K562 (cell line): ENCODE data around the gene IRF9. TPM values are rescaled to one million over a fixed set of nuclear protein-coding genes. Genes with fewer than 3 reads are reported as not detected.
A peak's percentile ranks its signal among the peaks of the same experiment; 100 is the strongest.

Experiments
- ATF1 ChIP-seq, 2 experiments: fragments of 450-650 bp in 1 of 2; IDR thresholded peaks; 2 replicates each; pipeline ENCODE4 v1.6.1; 2016; ENCODE audit warnings: missing compliant biosample characterization in 1 of 2, missing genetic modification characterization in 1 of 2
- CREM ChIP-seq: IDR thresholded peaks from 2 replicates; pipeline ENCODE4 v1.6.1; 2014; ENCODE audit warnings: antibody characterized with exemption, low read depth
- CUX1 ChIP-seq: fragments of 200-800 bp; sonication (Bioruptor generic); IDR thresholded peaks from 2 replicates; pipeline ENCODE4 v1.6.1; 2016; ENCODE audit warnings: missing genetic modification characterization, missing compliant biosample characterization
- EGR1 ChIP-seq: fragments of 450-650 bp; conservative IDR thresholded peaks from 2 replicates; pipeline ENCODE4 v1.6.1; 2017; ENCODE audit warnings: mild to moderate bottlenecking
- HNRNPL ChIP-seq: fragments of 200-400 bp; formaldehyde crosslinking; IDR thresholded peaks from 2 replicates; pipeline ENCODE4 v1.6.1; 2017; ENCODE audit warnings: low read depth, mild to moderate bottlenecking, low read length
- KDM4B ChIP-seq, 2 experiments: fragments of 450-650 bp in 1 of 2; sonication (generic) in 1 of 2; IDR thresholded peaks; 2 replicates each; pipeline ENCODE4 v1.6.1; 2016 to 2017; ENCODE audit warnings: borderline replicate concordance in 2 of 2, antibody characterized with exemption in 1 of 2, low read depth in 1 of 2, mild to moderate bottlenecking in 1 of 2
- KLF10 ChIP-seq: fragments of 250-450 bp; sonication (Bioruptor Pico); IDR thresholded peaks from 2 replicates; pipeline ENCODE4 v1.6.1; 2021; ENCODE audit warnings: matching md5 sums
- MAZ ChIP-seq, 2 experiments: fragments of 450-650 bp in 1 of 2; sonication (generic) in 1 of 2; formaldehyde crosslinking; IDR thresholded peaks in 1 of 2; conservative IDR thresholded peaks in 1 of 2; 2 replicates each; pipeline versions ENCODE4 v1.4.0 to v1.5.0; 2020; ENCODE audit warnings: mild to moderate bottlenecking in 1 of 2, missing genetic modification reagents in 1 of 2
- NELFE ChIP-seq: IDR thresholded peaks from 2 replicates; pipeline ENCODE4 v1.6.1; 2011; ENCODE audit warnings: mild to moderate bottlenecking; ENCODE audit not compliant: insufficient read depth, insufficient read length
- SMARCE1 ChIP-seq: fragments of 450-650 bp; IDR thresholded peaks from 2 replicates; pipeline ENCODE4 v1.7.1; 2016; ENCODE audit warnings: mild to moderate bottlenecking
- TBP ChIP-seq: optimal IDR thresholded peaks from 2 replicates; pipeline ENCODE3; 2011; ENCODE audit warnings: low read depth, low read length, improper control_type of control experiment
- THAP12 ChIP-seq: fragments of 250-450 bp; sonication (Bioruptor Pico); IDR thresholded peaks from 2 replicates; pipeline ENCODE4 v1.9.0; 2021; ENCODE audit warnings: mild to moderate bottlenecking, inconsistent platforms
- TOE1 ChIP-seq, 2 experiments: fragments of 450-650 bp in 1 of 2; sonication (generic) in 1 of 2; formaldehyde crosslinking in 1 of 2; IDR thresholded peaks; 2 replicates each; pipeline versions ENCODE4 v1.7.1 to v1.8.0; 2016 to 2022; ENCODE audit warnings: borderline replicate concordance in 2 of 2, mild to moderate bottlenecking in 2 of 2, antibody characterized with exemption in 1 of 2, inconsistent platforms in 1 of 2, low read depth in 1 of 2, missing genetic modification reagents in 1 of 2, moderate library complexity in 1 of 2
- ZNF197 ChIP-seq: fragments of 200-800 bp; sonication (Bioruptor generic); IDR thresholded peaks from 2 replicates; pipeline ENCODE4 v1.6.1; 2016; ENCODE audit warnings: low read depth, missing genetic modification characterization, missing compliant biosample characterization
- ZNF347 ChIP-seq: fragments of 450-650 bp; formaldehyde crosslinking; IDR thresholded peaks from 2 replicates; pipeline ENCODE4 v1.4.0; 2020; ENCODE audit warnings: low read depth, mild to moderate bottlenecking, moderate library complexity
- ZNF668 ChIP-seq: fragments of 250-450 bp; sonication (Bioruptor Pico); IDR thresholded peaks from 2 replicates; pipeline ENCODE4 v1.8.0; 2022; ENCODE audit warnings: mild to moderate bottlenecking, inconsistent platforms
- polyA plus RNA-seq, 8 experiments: library from polyadenylated mRNA; depleted of rRNA in 4 of 8; stranded (reverse) in 5 of 8; unstranded in 3 of 8; fragments of >200 nt; fragmentation: Nextera tagmentation in 2 of 8; fragmentation: Illumina TruSeq in 1 of 8; extraction: Ambion mirVana in 2 of 8; extraction: Trizol in 1 of 8; gene quantifications; 2 replicates each; pipeline versions ENCODE4 v1.2.1 to v1.2.3, GENCODE V29; 2011 to 2014; ENCODE audit warnings: inconsistent platforms in 1 of 8, missing spikeins in 1 of 8
- total RNA-seq, 7 experiments: library from RNA; depleted of rRNA in 6 of 7; stranded (reverse); fragments of >200 nt in 6 of 7; fragmentation: Illumina TruSeq in 2 of 7; extraction: Trizol in 2 of 7; gene quantifications; 2 replicates each; pipeline versions ENCODE4 v1.2.1 to v1.2.3, GENCODE V29; 2011 to 2021; ENCODE audit warnings: low replicate concordance in 1 of 7
- TF ChIP-seq, protein P1 (sequence below): fragments of 450-650 bp; formaldehyde crosslinking; IDR thresholded peaks from 2 replicates; pipeline ENCODE4 v1.4.0; 2020; ENCODE audit warnings: mild to moderate bottlenecking, moderate library complexity

The IRF9 gene
- total and polyA plus RNA-seq, 9 of the 15 experiments (the other 6 are each of a cell fraction or from before 2014, with no cell fraction given) = 0.79 to 14.8 (median 6.1) TPM

DNA sequence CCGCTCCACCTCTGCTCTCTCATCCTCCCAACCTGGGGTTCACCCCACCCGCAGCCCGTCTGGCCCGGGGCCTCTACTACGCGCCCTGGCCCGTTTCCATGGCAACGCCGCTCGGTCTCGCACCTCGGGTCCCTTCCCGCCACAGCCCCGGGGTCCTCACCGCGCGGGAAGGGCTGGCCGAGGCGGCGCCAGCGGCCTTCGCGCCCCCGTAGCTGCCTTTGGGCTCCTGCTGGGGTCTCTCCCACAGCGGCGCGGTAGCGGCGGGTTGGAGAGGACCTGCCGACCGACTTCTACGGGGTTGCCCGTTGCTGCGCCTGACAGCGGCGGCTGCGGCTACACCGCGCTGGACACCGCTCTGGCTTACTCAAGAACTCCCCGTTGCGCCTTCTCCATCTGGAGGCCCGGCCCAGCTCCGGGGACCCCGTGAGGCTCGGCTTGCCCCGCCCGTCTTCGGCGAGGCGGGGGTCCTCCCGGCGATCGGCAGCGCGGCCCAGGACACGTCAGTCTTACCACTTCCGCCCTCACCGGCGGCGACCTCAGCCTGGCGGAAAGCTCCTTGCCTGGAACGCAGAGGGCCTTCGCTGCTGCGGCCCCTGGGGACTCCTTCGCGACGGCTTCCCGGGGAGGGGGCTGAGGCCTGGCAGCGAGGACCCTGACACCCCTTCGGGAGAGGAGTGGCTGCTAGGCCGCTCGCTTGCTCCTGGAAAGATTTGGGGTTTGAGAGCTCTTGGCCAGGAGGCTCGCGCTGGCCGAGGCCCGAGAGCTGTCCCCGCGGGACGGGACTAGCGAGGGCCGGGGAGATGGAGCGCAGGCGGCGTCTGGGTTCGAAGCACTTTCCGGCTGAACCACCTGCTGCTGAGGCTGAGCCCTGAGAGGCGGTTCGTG lies 34.4 kb downstream of the IRF9 start, which contains the start of gene TM9SF1 (continued):
- TF ChIP-seq, protein P1, sequence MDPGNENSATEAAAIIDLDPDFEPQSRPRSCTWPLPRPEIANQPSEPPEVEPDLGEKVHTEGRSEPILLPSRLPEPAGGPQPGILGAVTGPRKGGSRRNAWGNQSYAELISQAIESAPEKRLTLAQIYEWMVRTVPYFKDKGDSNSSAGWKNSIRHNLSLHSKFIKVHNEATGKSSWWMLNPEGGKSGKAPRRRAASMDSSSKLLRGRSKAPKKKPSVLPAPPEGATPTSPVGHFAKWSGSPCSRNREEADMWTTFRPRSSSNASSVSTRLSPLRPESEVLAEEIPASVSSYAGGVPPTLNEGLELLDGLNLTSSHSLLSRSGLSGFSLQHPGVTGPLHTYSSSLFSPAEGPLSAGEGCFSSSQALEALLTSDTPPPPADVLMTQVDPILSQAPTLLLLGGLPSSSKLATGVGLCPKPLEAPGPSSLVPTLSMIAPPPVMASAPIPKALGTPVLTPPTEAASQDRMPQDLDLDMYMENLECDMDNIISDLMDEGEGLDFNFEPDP (CRISPR knock-in tag) = no peak
- no peak for TF ChIP-seq ATF1 (CRISPR knock-in tag; IDR thresholded peaks at IDR 0.05)
- TF ChIP-seq ATF1 (tag; IDR thresholded peaks at IDR 0.05) = peak; percentile 97
- peak in 1 of 2 experiments; percentile 39; a peak in 1 of 4 replicates for TF ChIP-seq KDM4B (IDR thresholded peaks at IDR 0.05; ENCODE audit: borderline replicate concordance in 2 of 2, low read depth in 1 of 2)
- no peak for TF ChIP-seq ZNF347
- no peak for TF ChIP-seq ZNF668
- 0 out of 2 replicates have a peak, but pooled peaks have one; percentile 17 for TF ChIP-seq HNRNPL
- TF ChIP-seq KLF10 (CRISPR knock-in tag) = no peak
- no peak for TF ChIP-seq NELFE
- TF ChIP-seq SMARCE1 = no peak
- TF ChIP-seq EGR1 = no peak
- TF ChIP-seq CREM = peak; percentile 93
- peak; percentile 89 to 94 for TF ChIP-seq MAZ (CRISPR knock-in tag; conservative IDR thresholded peaks at IDR 0.05 in 1 of 2, IDR thresholded peaks at IDR 0.05 in 1 of 2)
- TF ChIP-seq ZNF197 (CRISPR knock-in tag) = no peak
- TF ChIP-seq TOE1 (IDR thresholded peaks at IDR 0.05; ENCODE audit: borderline replicate concordance) = no peak; the same call in none of the 2 replicates
- no peak for TF ChIP-seq TOE1 (CRISPR knock-in tag; IDR thresholded peaks at IDR 0.05; ENCODE audit: borderline replicate concordance, low read depth)
- peak; percentile 72 for TF ChIP-seq TBP
- no peak; the same call in 1 of the 2 replicates for TF ChIP-seq THAP12 (CRISPR knock-in tag)
- TF ChIP-seq CUX1 (CRISPR knock-in tag) = no peak
